Measurements from ENCODE around the gene GPC4. TPM values are rescaled to one million over a fixed set of nuclear protein-coding genes. Genes with fewer than 3 reads are reported as not detected.

GPC4 gene
- total RNA-seq, 4 donors from 2014 or later, result 7.4 to 11.0 (median 9.0) TPM

DNA sequence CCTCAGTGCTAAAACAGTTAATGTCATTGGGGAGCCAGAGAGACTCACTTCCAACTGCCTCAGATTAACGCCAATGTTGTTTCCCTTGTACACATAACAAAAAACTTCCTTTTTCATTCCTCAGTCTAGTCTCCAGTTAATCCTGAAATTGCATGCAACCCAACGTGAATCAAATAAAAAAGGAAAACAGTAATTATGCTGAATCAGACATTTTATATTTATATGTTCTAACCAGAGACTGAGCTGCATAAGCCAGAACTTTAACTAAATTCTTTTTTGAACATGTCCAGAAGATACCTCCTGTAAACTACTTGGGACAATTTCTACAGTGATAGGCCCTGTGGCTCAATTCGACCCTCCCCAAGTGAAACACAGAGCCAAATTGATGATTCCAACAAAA lies 4.7 kb downstream of the GPC4 start:
- H3K27ac ChIP-seq, result no peak overlapping the region
- no peaks in the 10 kb centered on the region for H3K27me3 ChIP-seq

DNA sequence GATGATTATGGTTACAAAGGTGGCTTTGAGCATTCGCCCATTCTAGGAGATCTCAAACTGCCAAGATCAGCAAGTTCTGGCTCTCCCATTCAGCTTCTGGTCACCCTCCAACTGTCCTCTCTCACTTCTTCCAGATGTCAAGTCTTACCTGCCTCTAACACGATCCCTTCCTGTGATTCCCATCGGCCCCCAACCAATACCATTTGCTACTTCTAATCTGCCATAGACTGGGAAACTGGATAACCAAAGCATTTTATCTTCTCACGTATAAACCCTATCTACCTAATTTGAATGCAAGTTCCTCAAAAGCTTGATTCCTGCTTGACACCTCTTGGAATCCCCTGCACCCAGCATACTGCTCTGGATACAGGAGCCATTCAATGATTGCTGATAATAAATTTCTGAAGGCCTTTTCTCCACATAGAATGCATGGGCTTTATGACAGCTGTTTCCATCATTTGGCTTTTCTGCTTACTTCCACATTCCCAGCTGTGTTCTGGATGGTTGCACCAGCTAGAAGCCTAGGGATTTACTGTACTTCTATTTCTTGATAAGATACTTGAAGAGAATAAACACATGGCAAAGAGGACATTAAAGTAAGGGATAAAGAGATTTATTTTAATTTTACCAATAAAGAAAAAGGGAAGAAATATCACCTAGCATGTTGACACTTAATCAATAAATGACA lies 9.6 kb downstream of the GPC4 start:
- H3K9me3 ChIP-seq, result no peaks in the 10 kb centered on the region
- no peaks in the 10 kb centered on the region for H3K27me3 ChIP-seq
- no peak overlapping the region for H3K4me3 ChIP-seq
- no peak overlapping the region for H3K27ac ChIP-seq
- TF ChIP-seq POLR2A (IDR thresholded peaks at IDR 0.05), result no peak
- TF ChIP-seq, protein P1, sequence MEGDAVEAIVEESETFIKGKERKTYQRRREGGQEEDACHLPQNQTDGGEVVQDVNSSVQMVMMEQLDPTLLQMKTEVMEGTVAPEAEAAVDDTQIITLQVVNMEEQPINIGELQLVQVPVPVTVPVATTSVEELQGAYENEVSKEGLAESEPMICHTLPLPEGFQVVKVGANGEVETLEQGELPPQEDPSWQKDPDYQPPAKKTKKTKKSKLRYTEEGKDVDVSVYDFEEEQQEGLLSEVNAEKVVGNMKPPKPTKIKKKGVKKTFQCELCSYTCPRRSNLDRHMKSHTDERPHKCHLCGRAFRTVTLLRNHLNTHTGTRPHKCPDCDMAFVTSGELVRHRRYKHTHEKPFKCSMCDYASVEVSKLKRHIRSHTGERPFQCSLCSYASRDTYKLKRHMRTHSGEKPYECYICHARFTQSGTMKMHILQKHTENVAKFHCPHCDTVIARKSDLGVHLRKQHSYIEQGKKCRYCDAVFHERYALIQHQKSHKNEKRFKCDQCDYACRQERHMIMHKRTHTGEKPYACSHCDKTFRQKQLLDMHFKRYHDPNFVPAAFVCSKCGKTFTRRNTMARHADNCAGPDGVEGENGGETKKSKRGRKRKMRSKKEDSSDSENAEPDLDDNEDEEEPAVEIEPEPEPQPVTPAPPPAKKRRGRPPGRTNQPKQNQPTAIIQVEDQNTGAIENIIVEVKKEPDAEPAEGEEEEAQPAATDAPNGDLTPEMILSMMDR (IDR thresholded peaks at IDR 0.05), result no peak
- no peaks in the 10 kb centered on the region for H3K4me1 ChIP-seq
- no peak for DNase-seq
- H3K36me3 ChIP-seq, result no peaks in the 10 kb centered on the region

More for the DNA sequence above, 4.7 kb downstream of the GPC4 start:
- no peak for DNase-seq
- no peak for TF ChIP-seq POLR2A (IDR thresholded peaks at IDR 0.05)
- TF ChIP-seq, protein P1 (IDR thresholded peaks at IDR 0.05), result no peak
- Histone ChIP-seq H3K4me3 (no peak overlapping the region), H3K4me1 (no peaks in the 10 kb centered on the region), H3K9me3 (no peaks in the 10 kb centered on the region), H3K36me3 (no peaks in the 10 kb centered on the region)

- H3K9me3 ChIP-seq, result no peaks in the 10 kb centered on the region
- DNase-seq, result no peak
- H3K27me3 ChIP-seq, result no peaks in the 10 kb centered on the region
- no peaks in the 10 kb centered on the region for H3K36me3 ChIP-seq
- H3K4me1 ChIP-seq, result no peaks in the 10 kb centered on the region
- no peak overlapping the region for H3K4me3 ChIP-seq
- no peak overlapping the region for H3K27ac ChIP-seq
- no peak for TF ChIP-seq POLR2A (IDR thresholded peaks at IDR 0.05)
- TF ChIP-seq, protein P1 (IDR thresholded peaks at IDR 0.05), result no peak
Observed at GRCh38 chrX:133403984-133404383, 11.3 kb downstream of the GPC4 start.

GRCh38 chrX:133402830-133403625 lies 12.3 kb downstream of the GPC4 start:
- DNase-seq, result no peak
- TF ChIP-seq, protein P1 (IDR thresholded peaks at IDR 0.05), result no peak
- no peak for TF ChIP-seq POLR2A (IDR thresholded peaks at IDR 0.05)
- Histone ChIP-seq H3K27me3 (no peaks in the 10 kb centered on the region), H3K4me1 (no peaks in the 10 kb centered on the region), H3K9me3 (no peaks in the 10 kb centered on the region), H3K4me3 (no peak overlapping the region), H3K36me3 (no peaks in the 10 kb centered on the region), H3K27ac (no peak overlapping the region)

- H3K27ac ChIP-seq, result no peak overlapping the region
Observed at GRCh38 chrX:133402042-133402453, 13.2 kb downstream of the GPC4 start.

More at GRCh38 chrX:133402042-133402453, 13.2 kb downstream of the GPC4 start:
- no peaks in the 10 kb centered on the region for H3K27me3 ChIP-seq
- H3K4me3 ChIP-seq, result no peak overlapping the region
- no peaks in the 10 kb centered on the region for H3K9me3 ChIP-seq
- no peaks in the 10 kb centered on the region for H3K4me1 ChIP-seq
- TF ChIP-seq, protein P1 (IDR thresholded peaks at IDR 0.05), result no peak
- no peak for TF ChIP-seq POLR2A (IDR thresholded peaks at IDR 0.05)
- DNase-seq, result no peak
- H3K36me3 ChIP-seq, result no peaks in the 10 kb centered on the region

All from Peyer's patch (tissue), 4 donors.